ENCODE measurements around the gene C18orf32. TPM values are rescaled to one million over a fixed set of nuclear protein-coding genes. Genes with fewer than 3 reads are reported as not detected.
A peak's percentile ranks its signal among the peaks of the same experiment; 100 is the strongest.

C18orf32 gene
- total RNA-seq, 6 donors from 2014 or later: 17.8 to 68.8 (median 56.5) TPM

- 75 to 77% methylated on average over 8 of the region's 8 CpGs for WGBS, 2 donors
- no peak for TF ChIP-seq POLR2AphosphoS5 (IDR thresholded peaks at IDR 0.05)
- TF ChIP-seq POLR2A (IDR thresholded peaks at IDR 0.05): no peak
- no peak for TF ChIP-seq CTCF (IDR thresholded peaks at IDR 0.05)
- TF ChIP-seq EP300 (IDR thresholded peaks at IDR 0.05): no peak
- Histone ChIP-seq H3K36me3 (peaks cover 26 to 44% (median 32%) of the 10 kb centered on the region in 4 donors), H3K9me3 (no peaks in the 10 kb centered on the region), H3K27me3 (no peaks in the 10 kb centered on the region), H3K4me1 (peaks cover 26 to 44% (median 39%) of the 10 kb centered on the region in 4 donors), H3K27ac (peak overlapping the region; percentile 95 to 99 (median 97)), H3K4me3 (peak overlapping the region; percentile 73 to 89 (median 86))
- DNase-seq: no peak
- no peak for ATAC-seq (ENCODE audit: low FRiP score in 2 of 2)
These were observed 777 bp upstream of the C18orf32 start for GRCh38 chr18:49487711-49488310.

GRCh38 chr18:49486606-49486952 is 455 bp downstream of the C18orf32 start:
- DNase-seq (no peak), ATAC-seq (ENCODE audit: low FRiP score in 2 of 2) (peak in 1 of 2 donors; percentile 54)
- 0 to 2% methylated on average over 10 of the region's 10 CpGs for WGBS, 2 donors
- TF ChIP-seq POLR2AphosphoS5 (IDR thresholded peaks at IDR 0.05) (no peak), CTCF (IDR thresholded peaks at IDR 0.05) (no peak), POLR2A (IDR thresholded peaks at IDR 0.05) (no peak), EP300 (IDR thresholded peaks at IDR 0.05) (no peak)
- peaks cover 31 to 57% (median 38%) of the 10 kb centered on the region in 4 donors for H3K36me3 ChIP-seq
- H3K27me3 ChIP-seq: no peaks in the 10 kb centered on the region
- H3K9me3 ChIP-seq: no peaks in the 10 kb centered on the region
- peaks cover 26 to 42% (median 38%) of the 10 kb centered on the region in 4 donors for H3K4me1 ChIP-seq
- H3K27ac ChIP-seq: peak overlapping the region; percentile 95 to 99 (median 97)
- H3K4me3 ChIP-seq: peak overlapping the region; percentile 73 to 89 (median 86)

- TF ChIP-seq CTCF (IDR thresholded peaks at IDR 0.05) (no peak), POLR2AphosphoS5 (IDR thresholded peaks at IDR 0.05) (no peak), EP300 (IDR thresholded peaks at IDR 0.05) (no peak), POLR2A (IDR thresholded peaks at IDR 0.05) (no peak)
- peak overlapping the region; percentile 73 to 89 (median 86) for H3K4me3 ChIP-seq
- H3K27ac ChIP-seq: peak overlapping the region; percentile 95 to 99 (median 97)
- peaks cover 31 to 59% (median 39%) of the 10 kb centered on the region in 4 donors for H3K36me3 ChIP-seq
- whole genome bisulfite sequencing, 2 donors: 16 to 19% methylated on average over 8 of the region's 8 CpGs
- no peak for ATAC-seq (ENCODE audit: low FRiP score in 2 of 2)
- DNase-seq: no peak
- no peaks in the 10 kb centered on the region for H3K9me3 ChIP-seq
- H3K4me1 ChIP-seq: peaks cover 26 to 38% (median 34%) of the 10 kb centered on the region in 4 donors
- H3K27me3 ChIP-seq: no peaks in the 10 kb centered on the region
These were observed 900 bp downstream of the C18orf32 start for GRCh38 chr18:49486134-49486533.

- DNase-seq: no peak
- no peaks in the 10 kb centered on the region for H3K27me3 ChIP-seq
- TF ChIP-seq EP300 (IDR thresholded peaks at IDR 0.05): no peak
- no peak for TF ChIP-seq POLR2A (IDR thresholded peaks at IDR 0.05)
- TF ChIP-seq POLR2AphosphoS5 (IDR thresholded peaks at IDR 0.05): no peak
- no peak for TF ChIP-seq CTCF (IDR thresholded peaks at IDR 0.05)
- no peaks in the 10 kb centered on the region for H3K9me3 ChIP-seq
- peaks cover 13 to 51% (median 23%) of the 10 kb centered on the region in 4 donors for H3K36me3 ChIP-seq
- no peak for ATAC-seq (ENCODE audit: low FRiP score in 2 of 2)
- H3K27ac ChIP-seq: no peak overlapping the region
- no peak overlapping the region for H3K4me3 ChIP-seq
- peaks cover 19 to 28% (median 21%) of the 10 kb centered on the region in 4 donors for H3K4me1 ChIP-seq
These were observed 3.8 kb downstream of the C18orf32 start for GRCh38 chr18:49483198-49483597.

- ATAC-seq (ENCODE audit: low FRiP score in 2 of 2) (no peak), DNase-seq (no peak)
- Histone ChIP-seq H3K36me3 (peaks cover 8 to 46% (median 19%) of the 10 kb centered on the region in 4 donors), H3K4me3 (no peak overlapping the region), H3K27ac (no peak overlapping the region), H3K9me3 (no peaks in the 10 kb centered on the region), H3K27me3 (no peaks in the 10 kb centered on the region), H3K4me1 (peaks cover 17 to 24% (median 20%) of the 10 kb centered on the region in 4 donors)
- 75 to 85% methylated on average over 3 of the region's 3 CpGs for WGBS, 2 donors
- no peak for TF ChIP-seq POLR2AphosphoS5 (IDR thresholded peaks at IDR 0.05)
- TF ChIP-seq POLR2A (IDR thresholded peaks at IDR 0.05): no peak
- no peak for TF ChIP-seq CTCF (IDR thresholded peaks at IDR 0.05)
- TF ChIP-seq EP300 (IDR thresholded peaks at IDR 0.05): no peak
These were observed 5.1 kb downstream of the C18orf32 start for GRCh38 chr18:49481907-49482306.

All from upper lobe of left lung (tissue), 6 donors.